HG03045 (cell line): Measurements from ENCODE around the gene PPP3R2.
"Not testable (repeated sequence)": the region's sequence is repeated elsewhere in the genome, so short reads cannot be mapped to it uniquely, and the experiment has no call there.

Experiments
- ATAC-seq: cut with Tn5 transposase; IDR thresholded peaks from one replicate; pipeline ENCODE4 v1.9.1; 2021; ENCODE audit warnings: mild to moderate bottlenecking, moderate library complexity; ENCODE audit not compliant: unreplicated experiment

Gene PPP3R2

GRCh38 chr9:101590074-101590473, 4.7 kb downstream of the PPP3R2 start:
- not testable (repeated sequence) for ATAC-seq

DNA sequence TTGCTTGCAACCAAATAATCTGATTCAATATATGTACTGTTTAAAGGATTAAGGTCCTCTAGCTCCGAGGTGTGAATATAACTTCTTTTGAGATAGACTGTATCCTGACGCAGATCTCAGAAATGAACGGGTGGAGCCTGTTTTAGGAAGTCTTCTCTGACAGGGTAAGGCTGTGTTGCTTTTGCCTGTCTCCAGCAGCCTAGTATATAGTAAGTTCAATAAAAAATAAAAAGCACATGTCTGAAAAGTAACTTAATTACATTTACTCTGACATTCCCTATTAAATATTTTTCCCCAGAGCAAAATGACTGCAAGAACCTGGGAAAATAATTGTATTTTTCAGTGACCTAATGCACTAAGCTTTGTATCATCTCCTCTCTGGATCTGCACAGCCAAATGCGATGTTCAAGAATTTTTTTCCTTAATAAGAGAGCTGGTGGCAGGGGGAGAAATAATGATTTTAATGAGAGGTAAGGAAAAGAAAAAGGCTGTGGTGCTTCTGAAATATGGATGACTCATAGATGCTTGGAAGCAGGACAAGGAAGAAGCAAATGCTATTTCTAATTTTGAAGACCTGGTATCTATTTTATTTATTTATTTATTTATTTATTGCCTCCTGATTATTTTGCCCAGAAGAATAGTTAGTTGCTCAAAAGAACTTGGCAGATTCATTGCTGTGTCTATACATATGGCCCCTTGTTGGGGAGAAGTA, 7.3 kb downstream of the PPP3R2 start:
- ATAC-seq, result no peak

- peak; percentile 80 for ATAC-seq
These were observed 8.1 kb downstream of the PPP3R2 start for GRCh38 chr9:101586651-101587050.

DNA sequence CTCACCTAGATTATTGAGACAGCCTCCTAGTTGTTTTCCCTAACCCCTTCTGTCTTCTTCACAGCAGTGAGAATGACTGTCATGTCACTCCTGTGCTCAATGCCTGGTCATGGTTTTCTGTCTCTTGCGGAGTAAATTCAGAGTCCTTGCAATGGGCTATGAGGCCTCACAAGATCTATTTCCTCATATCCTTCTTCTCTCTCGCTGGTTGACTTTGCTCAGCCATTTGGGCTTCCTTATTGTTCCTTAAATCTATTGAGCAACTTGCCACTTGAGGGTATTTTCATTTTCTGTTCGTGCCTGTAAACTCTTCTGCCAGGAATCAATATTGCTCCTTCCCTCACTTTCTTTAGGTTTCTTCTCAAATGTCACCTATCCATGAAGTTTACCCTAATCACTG, 9.0 kb downstream of the PPP3R2 start:
- no peak for ATAC-seq

DNA sequence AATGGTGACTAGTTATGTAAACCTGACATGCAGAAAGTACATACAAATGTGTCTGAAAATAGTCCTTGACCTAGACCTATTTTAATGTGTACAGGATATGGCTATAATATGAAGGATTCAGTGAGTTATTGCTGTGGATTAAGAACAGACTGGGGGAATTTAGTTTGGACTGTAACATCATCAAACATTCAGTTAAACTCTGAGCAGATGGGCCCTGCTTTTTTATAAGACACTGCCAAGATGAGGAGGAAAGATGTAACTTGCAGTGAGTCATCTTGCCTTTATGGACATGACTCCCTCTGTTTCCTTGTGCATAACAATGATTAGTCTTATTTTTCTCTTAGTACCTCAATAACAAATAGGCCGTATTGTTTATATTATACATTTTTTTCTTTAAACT, 12.2 kb downstream of the PPP3R2 start:
- ATAC-seq, result no peak

- no peak for ATAC-seq
These were observed 14.8 kb downstream of the PPP3R2 start for GRCh38 chr9:101579711-101580545.

DNA sequence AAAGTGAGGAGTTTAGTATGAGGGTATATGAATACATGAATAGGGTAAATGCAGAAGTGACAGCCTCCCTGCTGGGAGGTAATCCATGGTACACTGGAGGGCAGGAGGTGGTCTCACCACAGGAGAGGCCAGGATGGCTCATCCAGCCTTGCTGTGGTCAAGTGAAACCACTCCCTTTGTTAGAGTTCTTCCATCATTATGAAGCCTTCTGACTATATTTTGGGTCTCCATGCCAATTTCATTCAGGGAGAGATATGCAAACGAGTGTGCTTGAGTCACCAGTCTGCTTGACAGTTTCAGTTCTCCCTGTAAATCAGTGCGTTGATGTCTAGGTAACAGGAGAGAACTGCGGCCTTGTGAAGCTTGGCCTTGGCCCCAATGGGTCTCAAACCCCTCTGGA, 16.4 kb downstream of the PPP3R2 start:
- ATAC-seq, result no peak

DNA sequence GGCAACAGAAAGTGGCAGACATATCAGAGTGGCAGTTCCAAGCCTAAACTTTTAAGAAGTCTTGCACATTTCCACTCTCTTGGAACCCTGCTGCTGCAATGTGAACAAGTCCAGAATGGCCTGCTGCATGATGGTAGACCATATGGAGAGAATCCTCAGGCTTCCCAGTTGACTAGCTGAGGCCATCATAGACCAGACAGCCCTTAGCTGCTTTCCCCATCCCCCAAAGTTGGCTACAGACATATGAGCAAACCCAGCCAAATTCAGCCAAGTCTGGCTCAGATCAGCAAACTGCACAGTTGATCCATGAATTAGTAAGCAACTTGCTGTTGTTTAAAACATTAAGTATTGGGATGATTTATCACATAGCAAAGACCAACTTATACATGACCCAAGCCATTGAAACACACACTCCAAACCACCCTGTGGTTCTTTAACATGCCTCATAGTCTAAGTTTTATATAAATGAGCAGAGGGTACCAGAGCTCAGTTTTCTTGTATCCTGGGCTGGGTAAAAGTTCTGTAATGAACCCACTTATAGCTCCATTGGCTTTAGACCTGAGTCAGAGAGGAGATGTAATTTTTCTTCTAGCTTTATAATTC, 19.9 kb downstream of the PPP3R2 start:
- no peak for ATAC-seq

DNA sequence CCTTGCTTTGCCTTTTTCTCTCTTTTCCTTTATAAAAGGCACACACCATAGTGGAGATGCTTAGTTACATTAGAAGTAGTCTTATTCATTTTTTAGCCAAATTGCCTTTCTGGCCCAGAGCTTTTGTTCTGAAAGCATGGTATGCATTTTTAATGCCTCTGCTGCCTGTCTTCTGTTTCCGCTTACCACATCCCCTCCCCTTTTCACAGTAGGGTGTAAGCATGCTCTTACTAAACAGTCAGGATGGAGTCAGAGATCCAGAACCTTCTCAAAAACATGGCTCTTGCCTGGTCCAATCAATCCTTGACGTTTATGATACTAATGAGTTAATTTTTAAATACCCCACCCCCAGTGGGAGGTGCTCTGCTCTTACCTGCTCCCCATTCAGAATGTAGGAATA, 22.5 kb downstream of the PPP3R2 start:
- ATAC-seq, result no peak

DNA sequence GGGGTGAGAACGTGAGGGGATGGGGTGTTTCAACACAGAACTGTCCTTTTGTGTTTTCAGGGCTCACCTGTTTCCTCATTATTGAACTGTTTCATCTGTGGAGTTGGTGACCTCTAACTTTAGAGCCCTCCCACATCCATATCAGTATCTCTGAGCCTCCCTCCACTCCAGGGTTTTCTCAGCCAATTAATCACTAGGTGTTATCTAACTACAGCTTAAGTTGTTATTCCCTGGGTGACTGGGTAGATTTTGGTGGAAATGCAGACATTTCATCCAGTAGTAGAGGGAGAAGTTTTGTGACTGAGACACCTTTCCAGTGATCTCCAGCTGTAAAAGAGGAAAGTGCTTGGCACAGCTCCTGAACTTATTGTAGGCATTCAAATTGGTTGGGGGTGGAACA, 23.7 kb downstream of the PPP3R2 start:
- no peak for ATAC-seq

GRCh38 chr9:101569741-101570501, 24.8 kb downstream of the PPP3R2 start:
- ATAC-seq, result no peak

GRCh38 chr9:101567725-101568350, 26.9 kb downstream of the PPP3R2 start:
- no peak for ATAC-seq

GRCh38 chr9:101566904-101567724, 27.7 kb downstream of the PPP3R2 start:
- ATAC-seq, result peak; percentile 45

DNA sequence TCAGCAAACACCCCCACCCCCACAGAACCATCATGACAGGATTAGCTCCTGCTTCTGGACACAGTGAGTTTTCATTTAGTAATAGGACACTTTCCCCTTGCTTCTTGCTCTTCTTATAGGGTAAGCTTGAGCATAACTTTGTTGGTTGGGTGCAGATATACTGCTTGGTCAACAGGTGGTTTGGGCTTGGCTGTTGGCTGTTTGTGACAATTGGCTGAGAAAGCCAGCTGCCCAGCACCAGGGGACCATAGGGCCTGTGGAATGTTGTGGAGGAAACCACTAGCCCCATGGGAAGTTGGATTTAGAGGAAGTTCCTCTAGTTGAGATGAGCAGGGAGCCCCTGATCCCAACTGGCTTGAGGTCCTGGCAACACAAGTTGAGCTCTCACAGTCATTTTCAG, 30.5 kb downstream of the PPP3R2 start:
- no peak for ATAC-seq

DNA sequence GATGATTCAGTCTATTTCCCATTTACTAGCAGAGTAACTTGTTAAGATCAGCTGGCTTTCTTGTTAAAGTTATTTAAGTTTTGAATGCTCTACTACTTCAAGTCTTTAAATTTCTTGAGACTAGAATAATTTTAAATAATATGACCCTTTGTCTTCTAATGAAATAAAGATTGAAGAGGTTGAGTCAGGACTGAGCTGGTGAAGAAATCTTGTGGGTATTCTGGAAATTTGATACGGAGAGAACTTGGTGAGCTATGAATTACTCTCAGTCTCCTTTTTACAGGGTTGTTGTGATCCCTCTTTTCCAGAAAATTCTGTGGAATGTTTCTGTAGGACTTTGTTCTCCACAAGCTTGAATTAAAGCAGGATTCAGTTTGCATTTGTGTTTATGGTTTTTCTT, 31.8 kb downstream of the PPP3R2 start:
- no peak for ATAC-seq

DNA sequence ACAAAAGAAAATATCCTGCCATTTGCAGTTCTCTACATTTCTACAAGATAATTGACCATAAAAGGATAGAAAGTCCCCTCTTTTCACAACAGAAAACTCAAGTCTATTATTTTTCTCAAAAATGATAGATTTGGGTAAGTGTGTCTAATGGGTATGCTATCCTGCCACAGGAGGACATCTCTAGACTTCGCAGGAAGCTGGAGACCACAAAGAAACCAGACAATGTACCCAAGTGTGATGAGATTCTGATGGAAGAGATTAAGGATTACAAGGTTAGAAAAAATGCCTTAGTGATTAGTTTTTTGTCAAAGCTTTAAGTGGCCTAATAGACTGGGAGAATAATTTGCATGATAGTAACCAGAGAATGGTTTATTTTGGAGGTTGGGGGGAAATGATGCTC, 33.0 kb downstream of the PPP3R2 start:
- ATAC-seq, result no peak

- ATAC-seq, result not testable (repeated sequence)
These were observed 45.2 kb downstream of the PPP3R2 start for GRCh38 chr9:101549472-101550098.

DNA sequence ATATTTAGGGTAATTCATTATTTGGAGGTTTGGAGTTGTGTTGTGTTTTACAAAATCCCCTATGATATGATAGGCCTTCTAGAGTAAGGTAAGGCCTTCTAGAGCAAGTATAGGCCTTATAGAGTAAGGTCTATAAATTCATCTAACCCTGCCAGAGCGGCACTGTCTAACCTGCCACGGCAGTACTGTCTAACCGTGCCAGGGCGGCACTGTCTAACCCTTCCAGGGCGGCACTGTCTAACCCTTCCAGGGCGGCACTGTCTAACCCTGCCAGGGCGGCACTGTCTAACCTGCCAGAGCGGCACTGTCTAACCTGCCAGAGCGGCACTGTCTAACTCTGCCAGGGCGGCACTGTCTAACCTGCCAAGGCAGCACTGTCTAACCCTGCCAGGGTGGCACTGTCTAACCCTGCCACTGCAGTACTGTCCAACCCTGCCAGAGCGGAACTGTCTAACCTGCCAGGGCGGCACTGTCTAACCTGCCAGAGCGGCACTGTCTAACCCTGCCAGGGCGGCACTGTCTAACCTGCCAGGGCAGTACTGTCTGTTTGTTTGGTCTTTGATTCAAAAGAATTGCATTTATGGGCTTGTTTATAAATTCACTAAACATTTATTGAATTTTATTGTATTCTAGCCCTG, 51.6 kb downstream of the PPP3R2 start:
- no peak for ATAC-seq
